Smooth muscle cell (in vitro differentiated cells): ENCODE data around the gene TRIM71. TPM values are rescaled to one million over a fixed set of nuclear protein-coding genes. Genes with fewer than 3 reads are reported as not detected.

Source experiments
- DNase-seq: peaks from one replicate; lab custom pipeline; 2025; ENCODE audit not compliant: unreplicated experiment; lab: John Stamatoyannopoulos, UW
- H2AFZ ChIP-seq: fragments of 200-600 bp; sonication (generic); 2 replicates; pipeline ENCODE4 v1.6.0; 2016; ENCODE audit warnings: antibody characterized with exemption, low read depth, mild to moderate bottlenecking
- H3F3A ChIP-seq: fragments of 200-600 bp; sonication (generic); 2 replicates; pipeline ENCODE4 v1.6.0; 2017; ENCODE audit warnings: antibody characterized with exemption, low read depth
- H3K27ac ChIP-seq: fragments of 200-600 bp; sonication (generic); 2 replicates; pipeline ENCODE4 v1.5.1; 2016; ENCODE audit warnings: low read depth, mild to moderate bottlenecking
- H3K27me3 ChIP-seq: fragments of 200-600 bp; sonication (generic); 2 replicates; pipeline ENCODE4 v1.6.1; 2016; ENCODE audit warnings: low read depth, mild to moderate bottlenecking
- H3K36me3 ChIP-seq: fragments of 200-600 bp; sonication (generic); 2 replicates; pipeline ENCODE4 v1.5.1; 2016; ENCODE audit warnings: low read depth
- H3K4me1 ChIP-seq: fragments of 200-600 bp; sonication (generic); 2 replicates; pipeline ENCODE4 v1.5.1; 2016; ENCODE audit warnings: low read depth
- H3K4me2 ChIP-seq: fragments of 200-600 bp; sonication (generic); 2 replicates; pipeline ENCODE4 v1.6.0; 2016; ENCODE audit warnings: mild to moderate bottlenecking
- H3K4me3 ChIP-seq: fragments of 200-600 bp; sonication (generic); 2 replicates; pipeline ENCODE4 v1.5.1; 2016; ENCODE audit warnings: mild to moderate bottlenecking
- H3K79me2 ChIP-seq: fragments of 200-600 bp; sonication (generic); 2 replicates; pipeline ENCODE4 v1.6.0; 2016; ENCODE audit warnings: low read depth, mild to moderate bottlenecking
- H3K9ac ChIP-seq: fragments of 200-600 bp; sonication (generic); 2 replicates; pipeline ENCODE4 v1.6.0; 2016; ENCODE audit warnings: low read depth
- H3K9me3 ChIP-seq: fragments of 200-600 bp; sonication (generic); replicated peaks from 2 replicates; pipeline ENCODE4 v1.5.1; 2016; ENCODE audit warnings: low read depth
- H4K20me1 ChIP-seq: fragments of 200-600 bp; sonication (generic); 2 replicates; pipeline ENCODE4 v1.6.0; 2016; ENCODE audit warnings: low read depth
- CTCF ChIP-seq: fragments of 200-600 bp; sonication (generic); IDR thresholded peaks from 2 replicates; pipeline ENCODE4 v1.5.1; 2017; ENCODE audit warnings: borderline replicate concordance, mild to moderate bottlenecking, antibody characterized with exemption; ENCODE audit not compliant: insufficient read depth, poor library complexity, severe bottlenecking
- WGBS: methylation state at CpG from one replicate; pipeline ENCODE4 v1.1.7; 2016; ENCODE audit warnings: low lambda C conversion rate; 5-methylcytosine and 5-hydroxymethylcytosine counted together
- polyA plus RNA-seq: library from polyadenylated mRNA; unstranded; fragments of >200 nt; fragmentation: Nextera tagmentation; extraction: Ambion mirVana; gene quantifications from 2 replicates; pipeline ENCODE4 v1.2.1, GENCODE V29; 2016
- total RNA-seq: library from RNA; depleted of rRNA; stranded (reverse); fragments of >200 nt; gene quantifications from 2 replicates; pipeline ENCODE4 v1.2.3, GENCODE V29; 2014

TRIM71 gene
- total and polyA plus RNA-seq, 2 experiments from 2014 or later, result 0.19 to 1.1 TPM

- H3K9ac ChIP-seq, result no peak overlapping the region
- H3K79me2 ChIP-seq, result no peaks in the 10 kb centered on the region
- TF ChIP-seq CTCF, result no peak
- H3K27ac ChIP-seq, result no peak overlapping the region
- H3K27me3 ChIP-seq, result no peaks in the 10 kb centered on the region
- no peaks in the 10 kb centered on the region for H3F3A ChIP-seq
- H2AFZ ChIP-seq, result no peak overlapping the region
- no peaks in the 10 kb centered on the region for H3K36me3 ChIP-seq
- peaks cover 8% of the 10 kb centered on the region for H3K4me1 ChIP-seq
- WGBS, result 96% methylated on average over 2 of the region's 2 CpGs
- no peak overlapping the region for H3K4me3 ChIP-seq
- no peak overlapping the region for H3K4me2 ChIP-seq
- DNase-seq, result no peak
- no peaks in the 10 kb centered on the region for H3K9me3 ChIP-seq
- no peaks in the 10 kb centered on the region for H4K20me1 ChIP-seq
These were observed 77.2 kb downstream of the TRIM71 start for GRCh38 chr3:32894977-32895376.

GRCh38 chr3:32895701-32896100, 77.9 kb downstream of the TRIM71 start:
- TF ChIP-seq CTCF, result no peak
- no peak for DNase-seq

GRCh38 chr3:32896143-32896542, 78.3 kb downstream of the TRIM71 start:
- Histone ChIP-seq H3K4me3 (no peak overlapping the region), H3K9me3 (no peaks in the 10 kb centered on the region), H3K4me1 (peaks cover 8% of the 10 kb centered on the region), H3K4me2 (no peak overlapping the region), H3K36me3 (no peaks in the 10 kb centered on the region), H3K27ac (no peak overlapping the region), H3K79me2 (no peaks in the 10 kb centered on the region), H4K20me1 (no peaks in the 10 kb centered on the region), H2AFZ (no peak overlapping the region), H3K9ac (no peak overlapping the region), H3F3A (no peaks in the 10 kb centered on the region), H3K27me3 (no peaks in the 10 kb centered on the region)
- WGBS, result 90% methylated on average over 4 of the region's 4 CpGs
- no peak for TF ChIP-seq CTCF
- no peak for DNase-seq

More at GRCh38 chr3:32895701-32896100, 77.9 kb downstream of the TRIM71 start:
- Histone ChIP-seq H3K4me3 (no peak overlapping the region), H2AFZ (no peak overlapping the region), H3K4me1 (peaks cover 8% of the 10 kb centered on the region), H3K79me2 (no peaks in the 10 kb centered on the region), H3K9ac (no peak overlapping the region), H3K9me3 (no peaks in the 10 kb centered on the region), H3F3A (no peaks in the 10 kb centered on the region), H4K20me1 (no peaks in the 10 kb centered on the region), H3K4me2 (no peak overlapping the region), H3K27me3 (no peaks in the 10 kb centered on the region), H3K36me3 (no peaks in the 10 kb centered on the region), H3K27ac (no peak overlapping the region)
- 97% methylated on average over 2 of the region's 2 CpGs for WGBS

- no peak overlapping the region for H3K4me2 ChIP-seq
- no peaks in the 10 kb centered on the region for H3K27me3 ChIP-seq
- H3K36me3 ChIP-seq, result no peaks in the 10 kb centered on the region
- WGBS, result 96% methylated on average over 8 of the region's 8 CpGs
- no peak for DNase-seq
- no peaks in the 10 kb centered on the region for H3K9me3 ChIP-seq
- H3F3A ChIP-seq, result no peaks in the 10 kb centered on the region
- H3K9ac ChIP-seq, result no peak overlapping the region
- H3K4me1 ChIP-seq, result peaks cover 8% of the 10 kb centered on the region
- no peaks in the 10 kb centered on the region for H3K79me2 ChIP-seq
- no peak overlapping the region for H2AFZ ChIP-seq
- no peak overlapping the region for H3K27ac ChIP-seq
- no peaks in the 10 kb centered on the region for H4K20me1 ChIP-seq
- no peak overlapping the region for H3K4me3 ChIP-seq
- no peak for TF ChIP-seq CTCF
These were observed 79.3 kb downstream of the TRIM71 start for GRCh38 chr3:32897001-32897601.
